H1 (cell line): ENCODE data around the gene TNFAIP8L3. TPM values are rescaled to one million over a fixed set of nuclear protein-coding genes. Genes with fewer than 3 reads are reported as not detected.

Source experiments
- CTCF ChIA-PET: fragments of 300-600 bp; sonication (Branson Sonifier 250); formaldehyde crosslinking; loops from one replicate; lab custom pipeline; 2021; ENCODE audit not compliant: partially characterized antibody; lab: Charles Lee
- POLR2A ChIA-PET: fragments of 300-600 bp; sonication (Branson Sonifier 250); formaldehyde crosslinking; loops from one replicate; lab custom pipeline; 2021; ENCODE audit warnings: inconsistent platforms; ENCODE audit not compliant: partially characterized antibody; lab: Charles Lee
- DNase-seq, 2 experiments: peaks; one replicate each; pipeline versions ENCODE4 v3.0.0 to v3.0.0-alpha.2; 2010 to 2022; ENCODE audit warnings: low spot score in 2 of 2, low read depth in 1 of 2, mixed read lengths in 1 of 2
- FAIRE-seq: peaks from 2 replicates; lab custom pipeline; 2011; peaks lifted over from hg19 to GRCh38; lab: Jason Lieb, UNC
- H2AFZ ChIP-seq: 2 replicates; pipeline ENCODE4 v1.8.1; 2012; ENCODE audit warnings: low read length, inconsistent platforms
- H2AK5ac ChIP-seq: 2 replicates; pipeline ENCODE4 v1.6.1; 2013; ENCODE audit warnings: low read depth, low read length
- H2BK120ac ChIP-seq: replicated peaks from 2 replicates; pipeline ENCODE3; 2013; ENCODE audit warnings: low read depth, low read length, inconsistent platforms
- H2BK12ac ChIP-seq: 2 replicates; pipeline ENCODE4 v1.6.1; 2013; ENCODE audit warnings: low read depth, low read length
- H2BK15ac ChIP-seq: 2 replicates; pipeline ENCODE4 v1.6.1; 2013; ENCODE audit warnings: low read length
- H2BK20ac ChIP-seq: 2 replicates; pipeline ENCODE4 v1.6.1; 2013; ENCODE audit warnings: low read length
- H2BK5ac ChIP-seq: 2 replicates; pipeline ENCODE4 v1.6.1; 2013; ENCODE audit warnings: low read depth, low read length
- H3K14ac ChIP-seq: 2 replicates; pipeline ENCODE4 v1.6.1; 2013; ENCODE audit warnings: inconsistent platforms; ENCODE audit not compliant: insufficient read length
- H3K18ac ChIP-seq: 2 replicates; pipeline ENCODE4 v1.6.1; 2013; ENCODE audit warnings: low read length; ENCODE audit errors: extremely low read depth
- H3K23ac ChIP-seq: 2 replicates; pipeline ENCODE4 v1.6.1; 2013; ENCODE audit warnings: inconsistent platforms; ENCODE audit not compliant: insufficient read length
- H3K23me2 ChIP-seq: 2 replicates; pipeline ENCODE4 v1.6.1; 2013; ENCODE audit warnings: low read depth, low read length
- H3K27ac ChIP-seq: 2 replicates; pipeline ENCODE4 v1.6.1; 2011; ENCODE audit warnings: low read depth, low read length, inconsistent platforms
- H3K27me3 ChIP-seq, 4 experiments: replicated peaks in 1 of 4; 1 replicate in 1 of 4; 2 replicates in 3 of 4; pipeline versions ENCODE4 v1.6.1 to v1.8.1; 2011 to 2013; ENCODE audit warnings: low read length in 3 of 4, mild to moderate bottlenecking in 3 of 4, inconsistent platforms in 2 of 4, mixed read lengths in 2 of 4, moderate library complexity in 1 of 4; ENCODE audit not compliant: control insufficient read depth in 3 of 4, insufficient read depth in 3 of 4; ENCODE audit errors: extremely low read depth in 1 of 4
- H3K36me3 ChIP-seq, 4 experiments: 2 replicates each; pipeline versions ENCODE4 v1.6.1 to v1.8.1; 2011 to 2013; ENCODE audit warnings: mild to moderate bottlenecking in 4 of 4, low read length in 3 of 4, moderate library complexity in 2 of 4, control low read depth in 1 of 4, inconsistent platforms in 1 of 4; ENCODE audit not compliant: insufficient read depth in 4 of 4, control insufficient read depth in 2 of 4
- H3K4ac ChIP-seq: replicated peaks from 2 replicates; pipeline ENCODE3; 2013; ENCODE audit warnings: low read length, low read depth, mixed read lengths, inconsistent platforms; ENCODE audit not compliant: insufficient read length
- H3K4me1 ChIP-seq, 4 experiments: replicated peaks in 1 of 4; 1 replicate in 1 of 4; 2 replicates in 3 of 4; pipeline versions ENCODE4 v1.6.1 to v1.8.1; 2011 to 2013; ENCODE audit warnings: low read length in 3 of 4, inconsistent platforms in 2 of 4, mixed read lengths in 1 of 4; ENCODE audit not compliant: insufficient read depth in 4 of 4, control insufficient read depth in 3 of 4
- H3K4me2 ChIP-seq, 2 experiments: 2 replicates each; pipeline versions ENCODE4 v1.6.1 to v1.8.1; 2011 to 2013; ENCODE audit warnings: low read depth in 2 of 2, low read length in 2 of 2, control low read depth in 1 of 2, inconsistent platforms in 1 of 2, mild to moderate bottlenecking in 1 of 2; ENCODE audit not compliant: insufficient read depth in 1 of 2
- H3K4me3 ChIP-seq, 4 experiments: fragments of 200-600, 300-600 bp in 1 of 4; sonication (generic), shearing (Covaris generic), sonication (Bioruptor Twin) in 1 of 4; 2 replicates each; pipeline versions ENCODE4 v1.5.1 to v1.8.1; 2011 to 2016; ENCODE audit warnings: low read length in 4 of 4, low read depth in 3 of 4, control low read depth in 2 of 4, inconsistent platforms in 2 of 4, mild to moderate bottlenecking in 2 of 4, mixed read lengths in 1 of 4, moderate library complexity in 1 of 4; ENCODE audit not compliant: insufficient read depth in 2 of 4; ENCODE audit errors: extremely low read depth in 1 of 4
- H3K56ac ChIP-seq: replicated peaks from 2 replicates; pipeline ENCODE3; 2013; ENCODE audit warnings: low read depth, mild to moderate bottlenecking, mixed read lengths, low read length, inconsistent platforms; ENCODE audit not compliant: insufficient read length
- H3K79me1 ChIP-seq: 2 replicates; pipeline ENCODE4 v1.6.1; 2013; ENCODE audit warnings: low read depth, low read length, control low read depth
- H3K79me2 ChIP-seq, 2 experiments: 2 replicates each; pipeline versions ENCODE4 v1.6.1 to v1.8.1; 2012 to 2013; ENCODE audit warnings: low read length in 2 of 2, mild to moderate bottlenecking in 2 of 2, inconsistent platforms in 1 of 2; ENCODE audit not compliant: insufficient read depth in 2 of 2, control insufficient read depth in 1 of 2
- H3K9ac ChIP-seq, 4 experiments: replicated peaks in 1 of 4; 1 replicate in 1 of 4; 2 replicates in 3 of 4; pipeline versions ENCODE4 v1.6.1 to v1.8.1; 2011 to 2013; ENCODE audit warnings: low read depth in 3 of 4, low read length in 3 of 4, control low read depth in 2 of 4, mild to moderate bottlenecking in 2 of 4, moderate library complexity in 2 of 4, inconsistent platforms in 1 of 4; ENCODE audit errors: extremely low read depth in 1 of 4
- H3K9me3 ChIP-seq, 2 experiments: 2 replicates each; pipeline versions ENCODE4 v1.6.1 to v1.8.1; 2012 to 2013; ENCODE audit warnings: mild to moderate bottlenecking in 2 of 2, moderate library complexity in 2 of 2, control low read depth in 1 of 2, inconsistent platforms in 1 of 2, low read depth in 1 of 2, low read length in 1 of 2, mixed read lengths in 1 of 2; ENCODE audit not compliant: insufficient read depth in 2 of 2
- H4K20me1 ChIP-seq, 2 experiments: replicated peaks in 1 of 2; 2 replicates each; pipeline versions ENCODE3 to v1.8.1; 2011 to 2013; ENCODE audit warnings: inconsistent platforms in 2 of 2, low read length in 2 of 2, mild to moderate bottlenecking in 1 of 2; ENCODE audit not compliant: insufficient read depth in 2 of 2, control insufficient read depth in 1 of 2
- H4K5ac ChIP-seq: 2 replicates; pipeline ENCODE4 v1.6.1; 2013; ENCODE audit warnings: low read length, low read depth, mixed read lengths, inconsistent platforms; ENCODE audit not compliant: insufficient read length
- H4K8ac ChIP-seq: 2 replicates; pipeline ENCODE4 v1.8.0; 2013; ENCODE audit warnings: mild to moderate bottlenecking, moderate library complexity, low read length, inconsistent platforms; ENCODE audit not compliant: insufficient read depth; ENCODE audit errors: extremely low read depth
- H4K91ac ChIP-seq: replicated peaks from 2 replicates; pipeline ENCODE3; 2013; ENCODE audit warnings: low read length, mixed read lengths, inconsistent platforms; ENCODE audit not compliant: insufficient read length
- ASH2L ChIP-seq: fragments of 200-600, 300-600 bp; sonication (generic); IDR thresholded peaks from one replicate; pipeline ENCODE4 v1.7.1; 2017; ENCODE audit warnings: low read length
- CBX5 ChIP-seq: fragments of 300-800, 300-1000 bp; sonication (generic); IDR thresholded peaks from 2 replicates; pipeline ENCODE4 v1.7.1; 2016; ENCODE audit warnings: antibody characterized with exemption, low read length, low read depth
- CTBP2 ChIP-seq: IDR thresholded peaks from 2 replicates; pipeline ENCODE4 v1.7.0; 2011; ENCODE audit warnings: borderline replicate concordance, mild to moderate bottlenecking, moderate library complexity, mixed read lengths, low read length; ENCODE audit not compliant: insufficient read depth, insufficient read length
- EGR1 ChIP-seq: IDR thresholded peaks from 2 replicates; pipeline ENCODE4 v1.6.1; 2011; ENCODE audit warnings: low read depth, low read length, borderline replicate concordance
- EP300 ChIP-seq, 2 experiments: IDR thresholded peaks; 1 replicate in 1 of 2; 2 replicates in 1 of 2; pipeline ENCODE4 v1.6.1; 2011 to 2012; ENCODE audit warnings: low read depth in 2 of 2, low read length in 2 of 2, mild to moderate bottlenecking in 2 of 2, borderline replicate concordance in 1 of 2, inconsistent platforms in 1 of 2, moderate library complexity in 1 of 2
- KDM1A ChIP-seq: fragments of 200-600, 300-600 bp; sonication (generic); IDR thresholded peaks from 2 replicates; pipeline ENCODE4 v1.7.1; 2016; ENCODE audit warnings: mild to moderate bottlenecking, low read length, borderline replicate concordance
- NRF1 ChIP-seq: IDR thresholded peaks from 2 replicates; pipeline ENCODE4 v1.6.1; 2011; ENCODE audit warnings: mild to moderate bottlenecking, low read depth, low read length, improper control_type of control experiment
- PHF8 ChIP-seq: fragments of 200-600 bp; sonication (generic); conservative IDR thresholded peaks from 2 replicates; pipeline ENCODE4 v1.7.1; 2012; ENCODE audit warnings: low read depth, mild to moderate bottlenecking, inconsistent platforms, low read length, moderate library complexity
- RXRA ChIP-seq: IDR thresholded peaks from 2 replicates; pipeline ENCODE4 v1.6.1; 2011; ENCODE audit warnings: low read depth, mild to moderate bottlenecking, low read length, moderate library complexity; ENCODE audit not compliant: insufficient read depth
- SAP30 ChIP-seq: fragments of 300-600 bp; sonication (generic); IDR thresholded peaks from 2 replicates; pipeline ENCODE4 v1.7.1; 2012; ENCODE audit warnings: low read length, moderate library complexity, mild to moderate bottlenecking, inconsistent platforms; ENCODE audit not compliant: insufficient read depth, insufficient replicate concordance
- YY1 ChIP-seq: IDR thresholded peaks from 2 replicates; pipeline ENCODE4 v1.6.1; 2011; ENCODE audit warnings: low read depth, mild to moderate bottlenecking, low read length
- ZNF274 ChIP-seq: IDR thresholded peaks from 2 replicates; pipeline ENCODE4 v1.7.0; 2012; ENCODE audit warnings: low read length, borderline replicate concordance; ENCODE audit errors: extremely low read depth
- WGBS, 2 experiments: shearing (Covaris generic) in 1 of 2; methylation state at CpG; one replicate each; pipeline versions ENCODE4 v1.1.6 to v1.1.7; 2013 to 2015; ENCODE audit warnings: low lambda C conversion rate in 2 of 2, mixed read lengths in 2 of 2, inconsistent platforms in 1 of 2, low coverage in 1 of 2, missing lambda C conversion rate in 1 of 2; ENCODE audit not compliant: insufficient replicate concordance in 2 of 2, insufficient coverage in 1 of 2, insufficient read length in 1 of 2; ENCODE audit errors: extremely low coverage in 1 of 2, missing lambda C conversion rate in 1 of 2; 5-methylcytosine and 5-hydroxymethylcytosine counted together
- polyA plus RNA-seq, 7 experiments: library from polyadenylated mRNA; depleted of rRNA in 3 of 7; stranded (reverse) in 5 of 7; unstranded in 2 of 7; fragments of >200 nt in 5 of 7; fragments of 200-250 nt in 2 of 7; gene quantifications; 1 replicate in 5 of 7; 2 replicates in 1 of 7; 4 replicates in 1 of 7; pipeline versions ENCODE4 v1.2.1 to v1.2.3, GENCODE V29; 2011 to 2013; ENCODE audit warnings: missing spikeins in 2 of 7, mixed read lengths in 2 of 7
- total RNA-seq: library from RNA; stranded (reverse); fragmentation: NEBNext Ultra II Directional; extraction: Animal tissue kit (Norgen Biotek cat#: 25700); gene quantifications from 2 replicates; pipeline ENCODE4 v1.2.1, GENCODE V29; 2021

The TNFAIP8L3 gene
- total and polyA plus RNA-seq, 2 of the 8 experiments (the other 6 are each of a cell fraction or from before 2014, with no cell fraction given): 0.23 to 0.67 TPM

GRCh38 chr15:51080286-51080685 lies 14.4 kb downstream of the TNFAIP8L3 start:
- Histone ChIP-seq H3K9me3 (no peaks in the 10 kb centered on the region), H3K27ac (no peak overlapping the region), H2AFZ (no peak overlapping the region), H3K4me3 (no peak overlapping the region), H3K4me1 (peaks cover 0 to 15% (median 9%) of the 10 kb centered on the region in 4 experiments; a peak in 5 of 7 replicates), H4K8ac (no peak overlapping the region), H4K20me1 (no peaks in the 10 kb centered on the region), H3K79me1 (no peaks in the 10 kb centered on the region; the same call in 1 of the 2 replicates), H3K18ac (no peak overlapping the region), H3K23me2 (no peaks in the 10 kb centered on the region; the same call in 1 of the 2 replicates), H3K4me2 (no peak overlapping the region), H2BK5ac (no peak overlapping the region), H3K14ac (no peak overlapping the region), H2BK120ac (no peak overlapping the region), H2BK20ac (no peak overlapping the region), H3K9ac (no peak overlapping the region), H2BK12ac (no peak overlapping the region), H3K56ac (no peak overlapping the region), H4K5ac (no peak overlapping the region), H3K4ac (no peak overlapping the region), H3K23ac (no peak overlapping the region), H4K91ac (no peak overlapping the region), H2BK15ac (no peak overlapping the region), H3K79me2 (no peaks in the 10 kb centered on the region), H2AK5ac (no peak overlapping the region), H3K36me3 (no peaks in the 10 kb centered on the region)
- WGBS, 2 experiments: 87% methylated on average over 5 of the region's 5 CpGs; no CpG with 5 or more reads in 1 of the 2 experiments
- ChIA-PET CTCF (interaction anchor here (1.3 to 1.7 kb wide), 3 partner anchors 11 to 129 kb away, joined by 3 to 6 read pairs (median 3); no protein-coding TSS in a partner anchor), POLR2A (interaction anchor here (0.6 kb wide), 1 partner anchor 80 kb away, joined by 3 read pairs; no protein-coding TSS in a partner anchor)
- FAIRE-seq (no peak), DNase-seq (no peak)
- TF ChIP-seq RXRA (no peak), CTBP2 (no peak), KDM1A (no peak), EGR1 (no peak), ZNF274 (no peak), CBX5 (no peak), SAP30 (no peak), EP300 (IDR thresholded peaks at IDR 0.05; ENCODE audit: borderline replicate concordance in 1 of 2, low read depth in 2 of 2, low read length in 2 of 2) (no peak), ASH2L (no peak), YY1 (no peak), NRF1 (no peak), PHF8 (no peak)
- TF ChIP-seq, all 59 proteins: peak for 0
- no peaks in the 10 kb centered on the region for H3K27me3 ChIP-seq
